ENCODE results near the gene PSTK.

The PSTK gene

GRCh38 chr10:123021517-123021916, 41.3 kb downstream of the PSTK start:
- no peak for DNase-seq

DNA sequence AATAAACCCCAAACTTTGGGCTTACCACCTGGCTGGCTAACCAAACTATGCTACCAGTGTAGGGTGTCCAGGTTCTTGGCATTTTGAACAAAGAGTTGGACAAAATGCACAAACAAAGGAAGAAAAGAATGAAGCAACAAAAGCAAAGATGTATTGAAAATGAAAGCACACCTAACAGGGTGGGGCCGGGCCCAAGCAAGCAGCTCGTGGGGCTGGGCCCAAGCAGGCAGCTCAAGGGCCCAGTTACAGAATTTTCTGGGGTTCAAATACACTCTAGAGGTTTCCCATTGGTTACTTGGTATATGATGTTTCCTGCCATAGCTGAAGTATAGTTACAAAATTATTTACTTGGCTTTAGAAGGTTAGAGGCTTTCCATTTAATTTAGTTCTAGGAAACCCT, 44.3 kb downstream of the PSTK start:
- DNase-seq, result no peak

DNA sequence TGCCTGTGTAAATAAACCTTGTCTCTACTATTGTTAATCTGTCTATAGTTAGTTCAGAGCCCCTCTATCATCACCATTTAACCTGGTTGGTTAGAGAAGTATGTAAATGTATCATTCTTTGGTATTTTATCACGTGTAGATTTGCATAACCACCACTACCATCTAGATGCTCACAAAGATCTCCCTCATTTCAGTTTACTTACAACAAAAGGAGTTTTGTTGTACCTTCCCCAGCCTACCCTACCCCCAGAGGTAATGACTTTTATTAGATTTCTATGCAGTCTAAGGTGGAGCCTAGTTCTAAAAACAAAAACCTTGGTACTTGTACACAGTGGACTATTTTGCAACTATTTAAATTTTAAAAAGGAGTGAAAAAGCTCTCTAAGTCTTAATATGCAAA, 46.1 kb downstream of the PSTK start:
- DNase-seq, result no peak

DNA sequence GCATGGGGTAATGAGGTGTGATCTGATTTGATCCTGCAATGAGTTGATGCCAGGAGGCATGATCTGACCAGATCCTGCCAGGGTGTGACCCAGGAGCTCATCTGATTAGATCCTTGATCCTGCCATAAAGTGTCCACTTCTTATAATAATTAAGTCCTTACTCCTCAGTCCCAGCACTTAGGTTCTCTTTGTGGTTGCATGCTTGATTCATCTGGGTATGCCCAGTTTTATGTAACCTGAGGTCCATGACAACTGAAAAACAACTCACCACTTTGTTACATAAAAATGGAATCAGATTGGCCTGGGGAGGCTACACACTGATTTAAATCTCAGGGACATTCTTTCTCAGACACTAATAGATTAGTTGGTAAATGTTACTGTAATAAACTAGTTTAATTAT, 47.7 kb downstream of the PSTK start:
- no peak for DNase-seq

- DNase-seq, result no peak
Measured at GRCh38 chr10:123031124-123031523, 50.9 kb downstream of the PSTK start.

DNA sequence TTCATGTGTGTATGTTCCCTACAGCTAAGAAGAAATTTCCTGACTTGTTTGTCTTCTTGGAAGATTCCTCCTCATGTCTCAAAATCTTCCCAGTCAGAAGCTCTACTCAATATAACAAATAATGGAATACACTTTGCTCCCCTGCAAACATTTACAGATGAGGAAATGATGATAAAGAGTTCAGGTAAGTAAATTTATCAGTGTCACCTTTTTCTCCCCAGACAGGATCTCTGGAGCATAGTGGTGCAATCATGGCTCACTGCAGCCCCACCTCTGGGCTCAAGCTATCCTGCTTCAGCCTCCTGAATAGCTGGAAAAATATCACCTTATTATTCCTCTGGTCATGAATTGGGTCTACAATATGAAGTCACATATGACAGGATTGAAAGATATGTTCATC, 54.1 kb downstream of the PSTK start:
- no peak for DNase-seq

DNA sequence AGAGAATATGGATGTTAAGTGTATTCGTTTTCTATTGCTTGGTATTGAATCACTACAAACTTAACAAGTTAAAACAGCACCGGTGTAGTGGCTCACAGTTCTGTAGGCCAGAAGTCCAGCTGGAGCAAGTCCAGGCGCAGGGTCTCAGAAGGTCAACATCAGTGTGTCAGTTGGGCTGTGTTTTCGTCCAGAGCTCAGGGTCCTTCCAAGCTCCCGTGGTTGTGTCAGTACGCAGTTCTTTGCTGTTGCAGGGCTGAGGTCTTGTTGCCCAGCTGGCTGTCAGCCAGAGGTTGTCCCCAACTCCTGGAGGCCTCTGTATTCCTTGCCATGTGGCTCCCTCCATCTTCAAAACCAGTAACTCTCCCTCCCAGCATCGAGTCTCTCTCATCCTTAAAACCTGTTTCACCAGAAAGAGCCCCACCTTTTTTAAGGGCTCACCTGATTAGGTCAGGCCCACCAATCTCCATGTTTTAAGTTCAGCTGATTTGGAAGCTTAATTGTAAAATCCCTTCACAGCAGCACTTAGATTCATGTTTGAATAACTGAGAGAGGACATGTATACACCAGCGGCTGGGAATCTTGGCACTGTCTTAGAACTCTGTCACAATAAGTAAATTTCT, 55.4 kb downstream of the PSTK start:
- no peak for DNase-seq

- no peak for DNase-seq
Measured at GRCh38 chr10:123038782-123039631, 58.8 kb downstream of the PSTK start.

DNA sequence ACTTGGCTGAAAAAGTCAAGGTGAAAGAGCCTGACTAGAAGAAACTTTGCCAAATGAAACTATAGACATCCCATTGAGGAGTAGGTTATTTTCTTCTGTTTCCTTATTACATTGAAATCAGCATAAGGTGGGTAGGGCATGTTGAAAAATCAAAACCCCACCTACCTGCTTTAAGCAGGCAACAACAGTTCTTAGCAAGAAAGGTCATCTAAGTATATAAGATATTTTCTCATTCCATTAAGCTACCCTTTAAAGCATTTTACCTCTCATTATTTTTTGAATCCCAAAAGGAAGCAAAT, 59.4 kb downstream of the PSTK start:
- no peak for DNase-seq

All from activated T-cell treated with anti-CD3 and anti-CD28 coated beads for 4 hours (primary cell).